HG03066 (cell line): Measurements from ENCODE around the gene ZNF30.
A peak's percentile ranks its signal among the peaks of the same experiment; 100 is the strongest.
"Not testable (repeated sequence)": the region's sequence is repeated elsewhere in the genome, so short reads cannot be mapped to it uniquely, and the experiment has no call there.

ENCODE experiments used
- ATAC-seq: cut with Tn5 transposase; IDR thresholded peaks from one replicate; pipeline ENCODE4 v1.9.1; 2021; ENCODE audit warnings: low read depth; ENCODE audit not compliant: unreplicated experiment

The ZNF30 gene

DNA sequence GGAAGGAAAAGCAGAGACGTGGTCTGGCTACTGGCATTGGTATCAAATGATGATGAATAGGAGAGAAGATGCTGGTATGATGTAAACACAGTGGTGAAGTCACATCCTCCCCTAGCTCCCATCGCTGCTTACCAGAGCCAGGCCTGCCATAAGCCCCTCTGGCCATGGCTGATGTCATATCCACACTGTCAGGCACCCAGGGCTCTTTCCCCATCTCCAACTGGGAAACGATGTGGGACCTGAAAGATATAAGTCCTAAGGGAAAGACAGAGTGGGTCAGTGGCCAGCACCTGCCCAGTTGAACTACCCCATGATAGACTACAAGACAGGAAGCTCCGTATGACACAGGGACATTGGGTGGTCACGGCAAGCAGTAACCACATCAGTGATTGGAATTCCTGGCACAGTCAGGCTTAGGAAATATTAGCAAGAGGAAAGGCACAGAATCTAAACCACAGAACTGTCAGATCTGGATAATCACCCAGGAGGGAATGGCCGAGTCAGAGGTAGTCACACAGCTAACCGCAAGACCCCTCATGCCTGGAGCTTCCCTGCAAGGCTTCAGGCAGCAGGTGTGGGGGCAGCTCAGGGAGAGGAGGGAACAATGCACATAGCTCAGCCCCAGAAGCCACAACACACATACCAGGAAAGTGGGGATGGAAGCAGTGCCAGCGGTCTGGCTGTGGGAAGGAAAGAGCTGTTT lies 33.6 kb downstream of the ZNF30 start:
- no peak for ATAC-seq

DNA sequence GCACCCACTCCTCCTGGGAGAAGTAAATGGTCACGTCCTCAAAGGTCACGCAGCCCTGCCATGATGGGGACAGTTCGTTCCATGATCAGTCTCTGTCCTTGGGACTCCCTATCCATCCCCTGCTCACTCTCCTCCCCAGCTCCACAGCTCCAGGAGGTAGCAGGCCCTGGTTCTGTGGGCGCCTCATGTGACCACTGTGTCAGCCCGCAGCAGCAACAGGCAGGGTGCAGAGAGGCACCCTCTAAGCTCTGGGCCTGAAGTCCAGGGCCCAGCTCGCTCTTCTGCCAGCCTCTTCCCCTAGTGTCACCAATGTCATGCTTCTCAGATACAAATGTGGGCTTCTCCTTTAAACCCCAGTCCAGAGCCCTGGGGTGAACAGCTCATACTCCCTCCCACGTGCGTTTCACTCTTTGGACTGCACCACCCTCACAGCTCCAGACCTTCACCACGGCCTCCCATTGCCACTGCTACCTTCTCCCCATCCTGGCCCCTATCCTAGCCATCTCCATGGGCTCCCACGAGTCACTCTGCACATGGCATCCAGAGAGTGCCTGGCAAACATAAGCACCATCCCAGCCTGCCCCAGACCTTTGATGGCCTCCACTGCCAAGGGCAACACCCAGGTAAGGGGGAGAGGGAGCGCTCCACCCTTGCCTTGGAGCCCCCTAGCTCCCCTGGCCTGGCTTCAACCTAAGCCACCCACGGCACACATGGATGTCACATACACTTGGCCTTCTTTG lies 34.4 kb downstream of the ZNF30 start:
- no peak for ATAC-seq

DNA sequence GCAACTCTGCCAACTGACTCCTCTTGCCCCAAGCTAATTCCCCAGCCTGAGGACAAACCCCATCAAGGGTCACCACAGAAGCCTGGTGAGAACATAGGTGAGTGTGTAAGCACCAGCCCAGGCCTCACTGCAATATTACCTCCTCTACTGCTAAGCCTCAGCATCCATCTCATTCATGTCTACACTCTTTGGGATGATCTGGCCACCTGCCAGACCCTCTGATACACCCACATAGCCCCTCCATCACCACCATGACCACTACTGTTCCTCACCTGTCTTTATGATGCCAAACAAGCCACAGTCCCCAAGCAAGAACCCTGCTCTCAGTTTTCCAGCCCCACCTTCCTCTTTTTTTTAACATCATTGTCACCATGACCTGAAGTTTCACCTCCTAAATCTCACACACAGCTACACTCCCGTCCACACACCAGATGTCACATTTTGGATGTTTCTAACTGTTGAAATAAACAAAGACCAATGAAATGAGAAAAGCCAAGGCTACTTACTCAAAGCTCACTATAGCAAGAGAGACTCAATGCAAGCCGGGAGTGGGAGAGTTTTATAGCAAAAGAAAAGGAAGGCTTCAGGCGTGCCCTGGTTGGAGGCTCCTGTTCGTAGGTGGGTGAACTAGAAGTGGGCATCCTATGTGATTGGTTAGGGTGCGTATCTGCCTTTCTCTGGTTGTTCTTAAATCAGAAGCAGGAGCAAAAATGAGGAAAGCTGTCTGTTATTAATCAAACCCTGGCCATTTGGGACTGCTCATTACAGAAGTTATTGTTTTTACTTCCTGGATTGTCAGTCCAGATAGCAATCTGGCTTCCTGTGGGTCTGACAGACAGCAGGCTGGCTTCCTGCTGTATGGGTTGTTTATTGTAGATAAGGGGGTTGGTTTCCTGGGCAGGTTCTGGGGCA lies 35.3 kb downstream of the ZNF30 start:
- no peak for ATAC-seq

DNA sequence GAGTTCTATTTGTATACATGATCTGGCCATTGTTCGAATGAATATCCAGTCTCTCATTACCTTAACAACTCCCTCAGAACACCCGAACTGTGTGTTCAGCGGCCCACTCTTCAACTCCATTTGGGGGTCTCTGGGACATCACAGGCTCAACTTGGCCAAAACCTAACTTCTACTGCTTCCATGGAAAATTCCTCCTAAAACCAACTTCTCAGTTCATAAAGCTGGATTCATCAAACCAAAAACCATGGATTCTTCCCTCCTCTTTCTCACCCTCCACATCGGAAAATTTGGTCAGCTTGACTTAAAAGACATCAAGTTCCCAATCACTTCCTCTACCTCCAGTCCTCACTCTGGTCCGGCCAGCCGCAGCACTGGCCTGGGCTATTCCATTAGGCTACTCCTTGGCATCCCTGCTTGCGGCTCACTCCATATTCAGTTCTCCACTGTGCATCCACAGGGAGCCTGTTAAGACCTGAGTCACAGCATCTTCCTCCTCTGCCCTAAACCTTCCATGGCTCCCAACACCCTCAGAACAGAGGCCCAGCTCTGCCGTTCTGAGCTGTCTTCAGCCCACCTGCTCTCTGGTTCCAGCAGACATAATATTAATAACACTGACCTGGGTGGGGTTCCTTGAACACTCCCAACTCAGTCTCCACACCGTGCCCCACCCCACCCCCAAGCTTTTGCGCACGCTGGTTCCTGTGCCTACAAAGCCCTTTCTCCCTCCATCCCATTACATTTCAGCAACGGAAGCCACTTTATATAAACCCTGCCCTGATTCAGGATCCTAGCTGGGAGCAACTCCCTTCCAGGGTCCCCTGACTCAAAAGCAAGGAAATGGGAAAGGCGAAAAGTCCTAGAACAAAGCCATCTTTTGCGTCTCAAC lies 36.2 kb downstream of the ZNF30 start:
- no peak for ATAC-seq

DNA sequence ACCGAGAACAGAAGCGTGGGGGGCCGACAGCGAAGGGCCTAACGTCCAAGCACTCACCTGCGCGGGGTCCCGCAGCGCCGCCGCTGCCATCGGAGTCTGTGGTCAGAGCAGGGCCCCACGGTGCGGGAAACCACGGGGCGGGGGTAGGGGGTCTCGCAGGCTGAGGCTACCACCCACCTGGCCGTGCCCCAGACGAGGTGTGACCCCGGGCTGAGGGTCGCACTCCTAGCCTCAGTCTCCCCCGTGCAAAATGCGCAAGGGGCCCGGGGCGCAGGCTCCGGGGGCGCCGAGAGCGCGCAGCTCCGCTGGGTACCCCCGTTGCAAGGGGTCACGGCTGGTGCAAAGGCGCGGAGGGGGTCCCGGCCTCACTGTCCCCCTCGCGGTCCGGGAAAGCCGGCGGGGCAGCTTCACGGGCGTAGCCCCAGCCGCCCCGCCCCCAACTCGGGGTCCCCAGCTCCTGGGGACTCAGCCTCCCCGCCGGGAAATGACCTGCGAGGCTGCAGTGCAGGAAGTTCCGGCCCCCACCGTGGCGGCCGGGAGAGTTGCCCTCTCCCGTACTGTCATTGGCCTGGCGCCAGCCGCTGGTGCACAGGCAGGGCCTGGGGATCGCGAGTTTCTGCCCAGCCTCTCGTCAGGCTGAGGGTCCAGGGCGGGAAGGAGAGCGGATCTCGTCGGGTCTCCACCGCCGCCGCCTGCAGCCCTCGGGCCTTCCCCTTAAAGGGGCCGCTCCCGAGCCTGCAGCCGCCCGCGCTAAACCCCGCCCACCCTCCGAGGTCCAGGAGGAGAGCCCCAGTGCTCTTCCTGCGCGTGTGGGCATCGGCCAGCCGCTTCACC lies 37.1 kb downstream of the ZNF30 start, which contains the start of gene ZNF792:
ZNF792 (minus strand) TSS at position 657 of the 834 bp plus-strand sequence; CDS start at position 90, 567 bp downstream.
- ATAC-seq: peak; percentile 63

DNA sequence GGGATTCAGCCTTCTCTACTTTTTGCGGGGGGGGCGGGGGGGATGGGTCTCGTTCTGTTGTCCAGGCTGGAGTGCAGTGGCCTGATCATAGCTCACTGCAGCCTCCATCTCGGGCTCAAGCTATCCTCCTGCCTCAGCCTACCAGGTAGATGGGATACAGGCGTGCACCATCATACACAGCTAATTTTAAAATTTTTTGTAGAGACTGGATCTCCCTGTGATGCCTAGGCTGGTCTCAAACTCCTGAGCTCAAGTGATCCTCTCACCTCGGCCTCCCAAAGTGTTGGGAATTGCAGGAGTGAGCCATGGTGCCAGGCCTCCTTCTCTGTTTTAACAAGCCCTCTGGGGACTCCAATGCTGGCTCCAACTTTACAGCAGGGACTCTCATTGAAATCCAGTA lies 37.9 kb downstream of the ZNF30 start:
- ATAC-seq: no peak

DNA sequence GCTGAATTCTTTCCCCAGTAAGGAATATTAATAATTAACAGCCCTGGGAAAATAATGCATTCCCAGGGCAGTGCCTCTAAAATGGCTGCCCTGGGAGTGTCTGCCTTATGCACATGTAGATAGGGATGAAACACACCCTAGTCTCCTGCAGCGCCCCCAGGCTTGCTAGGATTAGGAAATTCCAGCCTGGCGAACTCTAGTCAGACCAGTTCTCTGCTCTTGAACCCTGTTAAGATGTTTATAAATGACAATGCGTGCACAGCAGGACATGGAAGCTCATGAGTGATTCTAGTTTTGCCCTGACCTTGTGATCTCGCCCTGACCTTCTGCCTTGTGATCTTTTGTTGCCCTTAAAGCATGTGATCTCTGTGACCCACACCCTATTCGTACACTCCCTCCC lies 38.8 kb downstream of the ZNF30 start:
- not testable (repeated sequence) for ATAC-seq

DNA sequence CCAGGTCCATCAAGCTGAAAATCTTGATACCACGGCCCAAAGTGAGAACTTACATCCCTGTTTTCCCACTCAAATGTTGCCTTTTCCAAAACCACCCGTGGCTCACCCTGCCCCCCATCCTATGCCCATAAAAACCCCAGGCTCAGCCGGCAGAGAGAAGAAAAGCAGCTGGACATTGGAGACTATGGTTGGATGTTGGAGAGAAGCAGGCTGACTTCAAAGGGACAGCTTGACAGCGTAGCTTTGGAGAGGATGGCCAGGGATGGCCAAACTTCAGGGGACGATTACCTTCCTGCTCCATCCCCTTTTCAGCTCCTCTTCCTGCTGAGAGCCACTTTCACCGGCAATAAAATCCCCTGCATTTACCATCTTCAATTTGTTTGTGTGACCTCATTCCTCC lies 40.8 kb downstream of the ZNF30 start:
- no peak for ATAC-seq

DNA sequence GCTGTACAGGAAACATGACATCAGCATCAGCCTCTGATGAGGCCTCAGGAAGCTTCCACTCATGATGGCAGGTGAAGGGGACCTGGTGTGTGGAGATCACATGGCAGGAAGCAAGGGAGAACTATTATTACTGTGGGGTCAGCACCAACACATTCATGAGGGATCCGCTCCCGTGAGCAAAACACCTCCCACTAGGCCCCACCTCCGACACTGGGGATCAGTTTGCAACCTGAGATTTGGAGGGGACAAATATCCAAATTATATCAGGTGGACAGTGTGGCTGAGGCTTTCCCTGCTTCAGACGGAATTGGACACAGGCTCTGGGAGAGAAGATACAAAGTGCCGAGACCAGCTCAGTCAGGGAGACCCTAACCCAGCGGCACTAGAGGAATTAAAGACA lies 43.0 kb downstream of the ZNF30 start:
- no peak for ATAC-seq

DNA sequence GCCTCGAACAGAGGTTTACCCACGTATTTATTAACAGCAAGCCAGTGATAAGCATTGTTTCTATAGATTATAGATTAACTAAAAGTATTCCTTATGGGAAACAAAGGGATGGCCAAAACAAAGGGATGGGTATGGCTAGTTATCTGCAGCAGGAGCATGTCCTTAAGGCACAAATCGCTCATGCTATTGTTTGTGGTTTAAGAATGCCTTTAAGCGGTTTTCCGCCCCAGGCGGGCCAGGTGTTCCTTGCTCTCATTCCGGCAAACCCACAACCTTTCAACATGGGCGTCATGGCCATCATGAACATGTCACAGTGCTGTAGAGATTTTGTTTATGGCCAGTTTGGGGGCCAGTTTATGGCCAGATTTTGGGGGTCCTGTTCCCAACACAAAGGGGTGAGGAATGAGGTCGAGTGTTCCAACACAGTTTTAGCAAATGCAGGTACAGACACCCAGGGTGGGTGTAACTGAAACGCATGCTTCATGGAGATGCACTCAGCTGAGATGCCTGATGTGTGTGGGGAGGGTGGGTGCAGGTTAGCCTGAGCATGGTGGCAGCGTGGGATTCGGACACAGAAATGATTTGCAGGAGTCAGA lies 43.6 kb downstream of the ZNF30 start:
- not testable (repeated sequence) for ATAC-seq

DNA sequence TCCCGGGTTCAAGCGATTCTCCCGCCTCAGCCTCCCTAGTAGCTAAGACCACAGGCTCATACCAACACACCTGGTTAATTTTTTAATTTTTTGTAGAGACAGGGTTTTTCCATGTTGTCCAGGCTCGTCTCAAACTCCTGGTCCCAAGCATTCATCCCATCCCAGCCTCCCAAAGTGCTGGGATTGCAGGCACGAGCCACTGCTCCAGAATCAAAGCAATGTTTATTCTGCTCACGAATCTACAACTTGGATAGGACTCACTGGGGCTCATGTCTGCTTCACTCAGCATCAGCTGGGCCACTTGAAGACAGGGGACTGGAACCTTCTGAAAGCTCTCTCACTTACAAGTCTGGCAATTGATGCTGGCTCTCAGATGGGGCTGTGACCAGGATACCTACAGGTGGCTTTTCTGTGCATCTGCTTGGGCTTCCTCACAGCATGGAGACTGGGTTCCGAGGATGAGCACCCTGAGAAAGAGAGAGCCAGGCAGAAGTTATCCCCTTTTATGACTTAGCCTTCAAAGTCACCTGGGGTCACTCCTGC lies 45.5 kb downstream of the ZNF30 start:
- ATAC-seq: no peak

DNA sequence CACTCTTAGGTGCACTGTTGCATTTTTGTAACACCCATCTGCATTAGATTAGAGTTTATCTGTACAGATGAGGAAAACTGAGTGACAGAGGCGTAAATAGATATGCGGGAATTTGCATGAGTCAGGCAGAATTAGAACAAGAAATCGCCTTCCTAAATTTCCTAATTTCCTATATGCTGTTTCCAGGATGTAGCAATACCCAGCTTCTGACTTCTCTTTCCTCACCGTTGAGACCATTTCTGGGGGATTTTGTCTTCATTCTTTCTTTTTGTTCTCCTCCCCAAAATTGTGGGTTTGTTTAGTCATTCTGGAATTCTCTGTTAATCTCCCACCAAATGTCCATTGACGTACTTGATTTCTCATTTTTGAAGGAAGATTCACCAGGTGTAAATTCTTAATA lies 47.9 kb downstream of the ZNF30 start:
- no peak for ATAC-seq

DNA sequence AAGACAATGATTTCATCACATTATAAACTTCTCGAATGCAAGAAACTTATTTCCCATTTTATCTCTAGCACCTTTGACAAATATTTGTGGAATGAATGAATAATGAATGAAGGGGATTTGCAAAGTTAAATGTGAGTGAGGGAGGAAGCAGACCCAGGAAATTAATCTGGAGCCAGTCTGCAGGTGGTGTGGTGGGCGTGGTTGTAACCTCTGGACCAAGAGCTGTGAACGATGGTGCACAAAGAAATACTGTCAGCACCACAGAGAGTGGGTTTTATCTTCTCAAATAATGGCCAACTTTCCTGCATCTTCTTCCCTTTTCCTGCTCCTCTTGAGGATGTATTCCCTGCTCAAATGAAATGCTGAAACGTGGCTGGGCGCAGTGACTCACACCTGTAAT lies 48.4 kb downstream of the ZNF30 start:
- no peak for ATAC-seq

DNA sequence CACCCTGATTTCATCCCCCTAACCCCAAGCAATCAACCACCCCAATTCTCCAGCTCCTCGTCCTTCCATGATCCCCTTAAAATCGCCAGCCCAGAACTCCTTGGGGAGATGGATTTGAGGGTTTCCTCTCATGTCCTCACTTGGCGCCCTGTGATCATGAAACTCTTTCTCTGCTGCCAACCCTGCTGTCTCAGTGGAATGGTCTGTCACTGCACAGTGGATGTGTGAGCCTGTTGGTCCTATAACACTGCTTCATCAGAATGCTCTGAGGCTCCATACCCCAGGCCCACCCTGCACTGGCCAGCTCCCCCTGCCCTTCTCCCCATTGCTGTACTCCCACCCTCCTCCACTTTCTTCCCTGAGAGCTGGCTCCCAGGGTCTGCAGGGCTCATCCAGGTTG lies 49.9 kb downstream of the ZNF30 start:
- no peak for ATAC-seq

DNA sequence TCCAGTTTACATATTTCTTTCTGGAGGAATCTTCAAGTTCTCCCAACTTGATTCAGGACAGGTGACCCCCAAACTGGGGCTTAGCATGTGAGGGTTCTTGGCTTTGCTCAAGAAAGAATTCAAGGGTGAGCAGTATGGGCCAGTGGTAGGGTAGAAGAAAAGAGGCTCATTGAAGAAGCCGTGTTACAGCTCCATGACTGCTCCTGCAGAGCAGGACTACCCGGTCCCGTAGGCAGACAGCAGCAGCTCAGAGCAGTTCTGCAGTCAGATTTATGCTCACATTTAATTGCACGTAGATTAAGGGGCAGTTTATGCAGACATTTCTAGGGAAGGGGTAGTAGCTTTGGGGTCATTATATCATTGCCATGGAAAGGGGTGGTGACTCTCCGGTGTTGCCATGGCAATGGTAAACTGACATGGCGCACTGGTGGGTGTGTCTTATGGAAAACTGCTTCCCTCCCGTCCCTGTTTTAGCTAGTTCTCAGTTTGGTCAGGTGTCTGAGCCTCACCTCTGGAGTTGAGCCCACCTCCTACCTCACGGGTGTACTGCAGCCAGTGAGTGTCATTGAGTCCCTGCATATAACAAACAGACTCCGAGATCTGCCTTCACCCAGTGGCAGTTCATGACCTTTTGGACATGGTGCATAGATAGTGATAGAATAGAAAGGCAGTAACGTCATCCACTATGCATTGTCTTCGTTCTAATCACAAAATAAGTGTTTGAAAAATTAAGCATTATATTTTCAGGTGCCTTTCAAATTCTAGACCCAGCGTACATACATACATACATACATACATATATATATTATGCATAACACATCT lies 53.3 kb downstream of the ZNF30 start:
- no peak for ATAC-seq

DNA sequence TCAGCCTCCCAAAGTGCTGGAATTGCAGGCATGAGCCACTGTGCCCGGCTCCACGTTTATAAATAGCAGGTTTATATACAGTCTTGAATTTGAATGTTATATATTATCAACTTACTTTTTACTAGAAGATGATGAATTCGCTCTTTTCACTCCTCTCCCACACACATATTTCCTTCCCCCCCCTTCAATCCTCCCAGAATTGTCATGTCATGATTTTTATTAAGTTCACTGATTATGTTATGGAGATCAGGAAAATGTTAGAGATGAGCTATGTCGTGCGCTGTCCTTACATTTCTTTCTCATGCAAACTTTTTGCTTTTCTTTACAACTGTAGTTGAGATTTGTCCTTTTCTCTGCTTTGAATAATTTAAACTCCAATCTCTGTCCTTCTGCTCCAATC lies 55.6 kb downstream of the ZNF30 start:
- no peak for ATAC-seq

DNA sequence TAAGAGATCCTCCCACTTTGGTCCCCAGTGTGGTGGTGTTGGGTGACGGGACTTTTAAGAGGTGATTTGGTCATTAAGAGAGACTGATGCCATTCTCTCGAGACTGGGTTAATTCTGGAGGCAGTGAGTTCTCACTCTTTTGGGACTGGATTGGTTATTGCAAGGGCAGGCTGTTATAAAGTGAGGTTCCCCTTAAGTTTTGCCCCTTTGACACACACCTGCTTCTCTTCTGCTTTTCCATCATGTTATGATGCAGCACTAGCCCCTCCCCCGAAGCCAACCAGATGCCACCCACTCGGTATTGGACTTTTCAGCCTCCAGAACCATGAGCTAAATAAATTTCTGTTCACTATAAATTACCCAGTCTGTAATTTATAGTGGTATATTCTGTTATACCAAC lies 57.1 kb downstream of the ZNF30 start:
- no peak for ATAC-seq

DNA sequence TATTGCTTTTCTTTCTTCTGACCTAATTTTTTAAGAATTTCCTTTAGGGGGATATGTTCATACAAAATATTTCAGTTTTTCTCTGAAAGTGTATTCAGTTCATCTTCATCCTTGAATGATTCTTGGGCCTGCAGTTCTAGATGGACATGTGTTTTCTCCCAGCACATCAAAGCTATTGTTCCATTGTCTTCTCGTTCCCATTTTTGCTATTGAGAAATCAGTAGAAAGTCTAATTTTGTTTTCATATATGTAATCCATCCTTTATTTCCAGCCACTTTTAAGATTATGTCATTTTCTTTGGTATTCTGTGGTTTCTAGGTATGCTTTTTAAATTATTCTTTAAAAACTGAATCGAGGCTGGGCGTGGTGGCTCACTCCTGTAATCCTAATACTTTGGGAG lies 57.6 kb downstream of the ZNF30 start:
- ATAC-seq: no peak
